ENCODE data around the gene ADAMTS14. TPM values are rescaled to one million over a fixed set of nuclear protein-coding genes. Genes with fewer than 3 reads are reported as not detected.

The ADAMTS14 gene
- total RNA-seq, 1 donor from 2014 or later, result 1.3 TPM

DNA sequence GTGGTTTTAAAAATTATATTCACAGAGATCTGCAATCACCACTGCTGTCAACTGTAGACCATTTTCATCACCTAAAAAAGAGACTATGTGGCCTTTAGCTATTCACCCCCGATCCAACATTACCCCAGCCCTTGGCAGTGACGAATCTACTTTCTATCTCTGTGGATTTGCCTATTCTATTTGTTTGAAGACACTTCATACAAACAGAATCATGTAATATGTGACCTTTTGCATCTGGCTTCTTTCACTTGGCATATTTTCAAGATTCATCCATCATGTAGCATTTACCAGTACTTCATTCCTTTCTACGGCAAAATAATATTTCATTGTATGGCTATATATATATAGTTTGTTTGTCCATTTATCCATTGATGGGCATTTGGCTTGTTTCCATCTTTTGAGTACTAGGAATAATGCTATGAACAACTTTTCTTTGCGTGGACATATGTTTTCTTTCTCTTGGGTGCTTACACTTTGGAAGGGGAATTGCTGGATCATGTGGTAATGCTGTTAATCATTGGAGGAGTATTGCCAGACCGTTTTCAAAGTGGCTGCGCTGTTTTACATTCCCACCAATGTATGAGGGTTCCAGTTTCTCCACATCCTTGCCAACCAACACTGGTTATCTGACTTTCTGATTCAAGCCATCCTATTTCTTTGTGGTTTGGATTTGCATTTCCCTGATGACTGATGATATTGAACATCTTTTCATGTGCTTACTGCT, 22.3 kb downstream of the ADAMTS14 start:
- H3K4me3 ChIP-seq (ENCODE audit: low read depth, low read length), result no peak overlapping the region

DNA sequence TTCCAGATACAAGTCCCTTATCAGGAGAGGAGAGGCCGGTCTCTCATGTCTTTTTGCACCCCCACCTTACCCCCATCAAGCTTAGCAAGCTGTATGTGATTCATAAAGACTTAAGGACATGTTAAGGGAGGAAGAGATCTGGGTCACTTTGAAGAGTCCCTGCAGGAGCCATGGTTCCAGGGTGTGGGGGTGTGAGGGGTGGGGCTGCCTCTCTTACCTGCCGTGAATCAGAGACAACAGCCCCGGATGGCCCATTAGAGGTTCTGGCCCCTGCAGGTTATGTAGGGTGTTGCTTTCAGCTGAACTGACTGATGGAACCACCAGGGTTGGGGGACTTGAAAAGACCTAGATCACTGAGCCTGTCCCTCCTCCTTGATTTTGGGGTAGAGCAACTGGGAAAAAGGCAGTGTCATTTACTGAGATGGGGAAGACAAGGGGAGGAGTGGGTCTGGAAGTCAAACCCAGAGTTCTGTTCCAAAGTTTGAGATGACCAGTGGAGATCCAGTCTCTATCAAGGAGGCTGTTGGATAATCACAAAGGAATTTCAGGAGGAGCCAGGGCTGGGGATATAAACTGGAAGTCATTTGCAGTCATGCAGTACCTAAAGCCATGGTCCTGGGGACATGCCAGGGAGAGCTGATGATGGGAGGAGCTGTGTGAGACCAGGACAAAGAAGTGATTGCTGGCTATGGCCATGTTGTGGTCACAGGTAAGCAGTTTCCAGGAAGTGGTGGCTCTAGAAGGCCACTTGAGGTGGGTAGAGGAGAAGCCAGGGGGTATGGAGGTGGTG, 23.1 kb downstream of the ADAMTS14 start:
- no peak for DNase-seq (ENCODE audit: low read depth)
- H3K4me3 ChIP-seq (ENCODE audit: low read depth, low read length), result no peak overlapping the region
- peaks cover 2% of the 10 kb centered on the region for H3K27me3 ChIP-seq (ENCODE audit: control insufficient read depth, insufficient read depth, low read length)
- TF ChIP-seq, protein P1, sequence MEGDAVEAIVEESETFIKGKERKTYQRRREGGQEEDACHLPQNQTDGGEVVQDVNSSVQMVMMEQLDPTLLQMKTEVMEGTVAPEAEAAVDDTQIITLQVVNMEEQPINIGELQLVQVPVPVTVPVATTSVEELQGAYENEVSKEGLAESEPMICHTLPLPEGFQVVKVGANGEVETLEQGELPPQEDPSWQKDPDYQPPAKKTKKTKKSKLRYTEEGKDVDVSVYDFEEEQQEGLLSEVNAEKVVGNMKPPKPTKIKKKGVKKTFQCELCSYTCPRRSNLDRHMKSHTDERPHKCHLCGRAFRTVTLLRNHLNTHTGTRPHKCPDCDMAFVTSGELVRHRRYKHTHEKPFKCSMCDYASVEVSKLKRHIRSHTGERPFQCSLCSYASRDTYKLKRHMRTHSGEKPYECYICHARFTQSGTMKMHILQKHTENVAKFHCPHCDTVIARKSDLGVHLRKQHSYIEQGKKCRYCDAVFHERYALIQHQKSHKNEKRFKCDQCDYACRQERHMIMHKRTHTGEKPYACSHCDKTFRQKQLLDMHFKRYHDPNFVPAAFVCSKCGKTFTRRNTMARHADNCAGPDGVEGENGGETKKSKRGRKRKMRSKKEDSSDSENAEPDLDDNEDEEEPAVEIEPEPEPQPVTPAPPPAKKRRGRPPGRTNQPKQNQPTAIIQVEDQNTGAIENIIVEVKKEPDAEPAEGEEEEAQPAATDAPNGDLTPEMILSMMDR (IDR thresholded peaks at IDR 0.05; ENCODE audit: insufficient read depth, low read length, poor library complexity, severe bottlenecking), result no peak
- no peaks in the 10 kb centered on the region for H3K36me3 ChIP-seq (ENCODE audit: control insufficient read depth, insufficient read depth, low read length)

More for the DNA sequence above, 22.3 kb downstream of the ADAMTS14 start:
- TF ChIP-seq, protein P1 (IDR thresholded peaks at IDR 0.05; ENCODE audit: insufficient read depth, low read length, poor library complexity, severe bottlenecking), result no peak
- peaks cover 2% of the 10 kb centered on the region for H3K27me3 ChIP-seq (ENCODE audit: control insufficient read depth, insufficient read depth, low read length)
- H3K36me3 ChIP-seq (ENCODE audit: control insufficient read depth, insufficient read depth, low read length), result no peaks in the 10 kb centered on the region
- DNase-seq (ENCODE audit: low read depth), result no peak

DNA sequence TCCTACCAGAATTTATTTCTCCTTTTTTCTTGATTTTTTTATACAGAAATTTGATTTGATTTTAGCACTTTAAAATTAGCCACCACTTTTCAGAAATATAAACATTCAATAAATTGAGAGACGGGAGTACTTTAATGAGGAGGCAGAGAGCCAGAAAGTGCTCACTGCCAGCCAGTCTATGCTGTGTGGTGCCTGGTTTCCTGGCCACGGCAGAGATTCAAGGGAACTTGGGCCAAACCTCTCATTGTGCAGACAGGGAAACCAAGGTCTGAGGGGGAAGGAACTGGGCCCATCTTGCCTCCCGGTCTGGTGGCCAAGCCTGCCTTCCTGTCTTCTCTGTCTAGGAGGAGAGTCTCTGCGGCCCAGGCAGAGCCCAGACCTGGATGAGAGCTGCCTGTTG, 25.9 kb downstream of the ADAMTS14 start:
- Histone ChIP-seq H3K36me3 (ENCODE audit: control insufficient read depth, insufficient read depth, low read length) (no peaks in the 10 kb centered on the region), H3K4me3 (ENCODE audit: low read depth, low read length) (no peak overlapping the region), H3K27me3 (ENCODE audit: control insufficient read depth, insufficient read depth, low read length) (peaks cover 2% of the 10 kb centered on the region)
- TF ChIP-seq, protein P1 (IDR thresholded peaks at IDR 0.05; ENCODE audit: insufficient read depth, low read length, poor library complexity, severe bottlenecking), result no peak
- DNase-seq (ENCODE audit: low read depth), result no peak

DNA sequence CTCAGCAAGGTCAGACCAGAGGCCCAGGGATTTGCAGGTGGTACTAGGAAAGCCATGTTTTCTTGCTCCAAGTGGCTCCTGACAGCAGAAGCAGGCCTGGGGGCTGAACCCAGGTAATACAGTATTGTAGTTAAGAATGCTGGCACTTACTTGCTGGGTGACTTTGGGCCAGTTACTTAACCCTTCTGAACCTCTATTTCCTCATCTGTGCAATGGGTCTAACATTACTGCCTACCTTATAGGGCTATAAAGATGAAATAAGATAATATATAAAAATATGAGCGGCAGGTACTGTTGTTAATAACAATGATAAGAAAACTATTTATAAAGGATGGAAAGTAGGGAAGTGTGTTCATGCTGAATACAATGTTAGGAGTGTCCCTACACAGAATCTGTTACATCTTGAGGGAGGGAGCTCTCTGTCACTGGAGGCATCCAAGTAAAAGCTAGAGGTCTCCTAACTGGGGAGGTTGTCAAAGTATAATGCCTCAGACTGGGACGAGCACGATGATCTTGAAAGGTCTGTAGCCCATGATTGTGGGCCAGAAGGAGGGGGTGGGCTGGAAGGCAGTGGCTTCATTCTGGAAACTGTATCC, 26.9 kb downstream of the ADAMTS14 start:
- Histone ChIP-seq H3K4me3 (ENCODE audit: low read depth, low read length) (no peak overlapping the region), H3K27me3 (ENCODE audit: control insufficient read depth, insufficient read depth, low read length) (peaks cover 2% of the 10 kb centered on the region), H3K36me3 (ENCODE audit: control insufficient read depth, insufficient read depth, low read length) (no peaks in the 10 kb centered on the region)
- TF ChIP-seq, protein P1 (IDR thresholded peaks at IDR 0.05; ENCODE audit: insufficient read depth, low read length, poor library complexity, severe bottlenecking), result no peak
- no peak for DNase-seq (ENCODE audit: low read depth)

DNA sequence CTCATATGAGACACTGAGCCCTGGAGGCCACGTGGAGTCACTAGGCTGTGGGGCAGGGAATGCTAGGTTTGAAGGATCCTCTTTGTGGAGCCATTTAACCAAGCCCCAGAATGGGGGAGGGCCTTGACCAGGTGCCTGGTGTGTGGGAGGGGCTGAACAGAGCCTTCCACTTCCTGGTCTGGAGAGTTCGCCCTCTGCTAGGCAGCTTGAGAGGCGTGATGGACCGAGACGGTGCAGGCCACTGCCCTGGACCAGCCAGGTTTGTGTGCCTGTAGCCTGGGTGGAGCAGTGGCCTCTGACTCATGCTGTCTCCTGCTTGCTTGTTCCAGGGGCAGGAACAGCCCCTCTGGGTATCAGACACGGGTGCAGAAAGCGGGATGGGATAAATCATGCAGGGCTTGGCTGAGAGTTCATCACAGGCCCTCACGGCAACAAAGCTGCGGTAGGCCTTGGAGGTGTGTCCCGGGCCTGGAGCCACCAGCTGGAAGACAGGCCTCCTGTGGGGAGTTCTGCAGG, 27.4 kb downstream of the ADAMTS14 start:
- Histone ChIP-seq H3K4me3 (ENCODE audit: low read depth, low read length) (no peak overlapping the region), H3K36me3 (ENCODE audit: control insufficient read depth, insufficient read depth, low read length) (no peaks in the 10 kb centered on the region), H3K27me3 (ENCODE audit: control insufficient read depth, insufficient read depth, low read length) (peaks cover 2% of the 10 kb centered on the region)
- TF ChIP-seq, protein P1 (IDR thresholded peaks at IDR 0.05; ENCODE audit: insufficient read depth, low read length, poor library complexity, severe bottlenecking), result no peak
- DNase-seq (ENCODE audit: low read depth), result peak; percentile 29

All from kidney epithelial cell (primary cell).